Measurements from ENCODE around the gene A2ML1.
"Not testable (repeated sequence)": the region's sequence is repeated elsewhere in the genome, so short reads cannot be mapped to it uniquely, and the experiment has no call there.

Gene A2ML1

GRCh38 chr12:8822298-8822697, at the start of gene A2ML1:
TSS of gene A2ML1 (plus strand) at chr12:8822621. CDS start at chr12:8822652, 31 bp downstream.
- DNase-seq: no peak

- DNase-seq: no peak
Measured at GRCh38 chr12:8773461-8773860, 49.0 kb upstream of the A2ML1 start.

DNA sequence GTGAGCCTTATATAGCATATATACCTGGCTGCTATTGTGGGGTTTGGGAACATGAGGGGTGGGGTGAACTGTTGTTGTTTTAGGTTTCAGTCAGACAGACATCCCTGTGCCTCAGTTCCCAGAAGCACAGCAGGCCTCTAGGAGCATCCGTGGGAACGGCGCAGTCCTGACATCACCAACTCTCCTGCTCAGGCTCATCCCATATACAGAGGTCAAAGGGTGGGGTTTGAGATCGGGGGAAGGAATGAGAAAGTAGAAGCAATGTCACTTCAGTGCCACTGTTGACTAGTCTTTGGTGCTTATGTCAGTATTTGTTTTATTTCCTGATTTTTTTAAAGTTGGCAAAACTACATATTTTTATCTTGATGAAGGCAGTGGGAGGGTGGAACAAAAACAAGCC, 43.1 kb upstream of the A2ML1 start:
- DNase-seq: no peak

GRCh38 chr12:8779862-8780261, 42.6 kb upstream of the A2ML1 start:
- no peak for DNase-seq

GRCh38 chr12:8780389-8780788, 42.0 kb upstream of the A2ML1 start:
- DNase-seq: no peak

DNA sequence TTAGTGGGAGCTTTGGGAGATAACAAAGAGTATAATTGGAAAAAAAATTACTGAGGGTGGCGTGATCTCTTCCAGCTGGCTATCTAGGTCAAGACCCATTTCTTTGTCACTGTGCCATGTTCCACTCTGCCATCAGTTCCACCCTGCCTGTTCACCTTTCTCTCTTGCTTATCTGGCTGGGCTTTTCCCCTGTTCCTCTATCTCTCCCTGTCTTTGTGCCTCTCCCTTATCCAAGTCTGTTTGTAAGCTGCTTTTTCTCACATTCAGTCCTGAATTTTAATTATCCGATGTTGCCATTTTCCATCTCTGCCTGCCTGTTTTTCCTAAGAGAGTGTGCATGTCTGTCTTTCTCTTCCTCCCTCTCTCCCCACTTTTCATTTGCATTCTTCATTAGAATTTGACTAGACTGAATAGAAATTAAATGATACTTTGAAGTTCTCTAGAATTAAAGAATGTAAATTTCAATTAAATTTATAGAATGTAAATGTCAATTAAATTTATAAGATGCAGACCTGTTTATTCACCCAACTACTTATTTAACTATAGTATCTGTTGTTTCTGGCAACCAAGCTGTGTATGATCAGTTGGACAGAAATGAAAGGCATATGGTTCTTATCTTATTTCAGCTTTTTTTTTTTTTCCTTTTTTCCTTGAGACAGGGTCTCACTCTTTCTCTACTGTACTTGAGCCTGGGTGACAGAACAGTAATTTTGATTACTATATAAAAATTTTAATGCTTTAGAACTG, 40.9 kb upstream of the A2ML1 start:
- no peak for DNase-seq

- DNase-seq: no peak
Measured at GRCh38 chr12:8784290-8784888, 38.0 kb upstream of the A2ML1 start.

DNA sequence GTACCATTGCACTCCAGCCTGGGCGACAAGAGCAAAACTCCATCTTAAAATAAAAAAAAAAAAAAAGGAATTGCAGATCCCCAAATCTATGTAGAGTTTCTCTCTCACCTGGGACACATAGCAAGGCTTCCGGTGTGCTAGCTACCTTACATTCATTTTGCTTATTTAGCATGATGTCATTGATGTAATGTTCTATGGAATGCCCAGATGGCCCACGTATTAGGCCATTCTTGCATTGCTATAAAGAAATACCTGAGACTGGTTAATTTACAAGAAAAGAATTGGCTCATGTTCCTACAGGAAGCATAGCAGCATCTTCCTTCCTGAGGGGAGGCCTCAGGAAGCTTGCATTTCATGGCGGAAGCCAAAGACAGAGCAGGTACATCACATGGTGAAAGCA, 36.9 kb upstream of the A2ML1 start:
- DNase-seq: no peak

DNA sequence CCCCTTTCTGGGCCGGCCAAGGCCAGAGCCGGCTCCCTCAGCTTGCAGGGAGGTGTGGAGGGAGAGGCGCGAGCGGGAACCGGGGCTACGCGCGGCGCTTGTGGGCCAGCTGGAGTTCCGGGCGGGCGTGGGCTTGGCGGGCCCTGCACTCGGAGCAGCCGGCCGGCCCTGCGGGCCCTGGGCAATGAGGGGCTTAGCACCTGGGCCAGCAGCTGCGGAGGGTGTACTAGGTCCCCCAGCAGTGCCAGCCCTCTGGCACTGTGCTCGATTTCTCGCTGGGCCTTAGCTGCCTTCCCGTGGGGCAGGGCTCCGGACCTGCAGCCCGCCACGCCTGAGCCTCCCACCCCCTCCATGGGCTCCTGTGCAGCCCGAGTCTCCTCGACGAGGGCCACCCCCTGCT, 35.2 kb upstream of the A2ML1 start:
- not testable (repeated sequence) for DNase-seq

GRCh38 chr12:8788706-8789105, 33.7 kb upstream of the A2ML1 start:
- not testable (repeated sequence) for DNase-seq

DNA sequence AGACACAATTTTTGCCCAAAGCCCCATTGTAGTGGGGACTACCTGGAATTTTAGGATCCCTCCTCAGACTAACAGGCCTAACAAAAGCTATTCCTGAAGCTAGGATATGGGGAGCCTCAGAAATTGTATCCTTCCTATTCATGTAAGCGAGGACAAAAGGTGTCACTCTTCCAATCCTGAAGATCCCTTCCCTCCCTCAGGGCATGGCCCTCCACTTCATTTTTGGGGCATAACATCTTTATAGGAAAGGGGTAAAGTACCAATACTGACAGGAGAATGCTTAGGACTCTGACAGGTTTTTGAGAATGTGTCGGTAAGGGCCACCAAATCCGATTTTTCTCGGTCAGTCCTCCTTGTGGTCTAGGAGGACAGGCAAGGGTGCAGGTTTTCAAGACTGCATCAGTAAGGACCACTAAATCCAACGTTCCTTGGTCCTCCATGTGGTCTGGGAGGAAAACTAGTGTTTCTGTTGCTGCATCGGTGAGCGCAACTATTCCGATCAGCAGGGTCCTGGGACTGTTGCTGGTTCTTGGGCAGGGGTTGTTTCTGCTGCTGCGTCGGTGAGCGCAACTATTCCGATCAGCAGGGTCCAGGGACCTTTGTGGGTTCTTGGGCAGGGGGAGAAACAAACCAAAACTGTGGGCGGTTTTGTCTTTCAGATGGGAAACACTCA, 32.9 kb upstream of the A2ML1 start:
- DNase-seq: not testable (repeated sequence)

DNA sequence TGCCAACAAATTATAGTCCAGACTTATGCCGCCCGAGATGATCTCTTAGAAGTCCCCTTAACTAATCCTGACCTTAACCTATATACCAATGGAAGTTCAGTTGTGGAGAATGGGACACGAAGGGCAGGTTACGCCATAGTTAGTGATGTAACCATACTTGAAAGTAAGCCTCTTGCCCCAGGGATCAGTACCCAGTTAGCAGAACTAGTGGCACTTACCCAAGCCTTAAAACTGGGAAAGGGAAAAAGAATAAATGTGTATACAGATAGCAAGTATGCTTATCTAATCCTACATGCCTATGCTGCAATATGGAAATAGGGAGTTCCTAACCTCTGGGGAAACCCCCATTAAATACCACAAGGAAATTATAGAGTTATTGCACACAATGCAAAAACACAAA, 29.2 kb upstream of the A2ML1 start:
- DNase-seq: not testable (repeated sequence)

DNA sequence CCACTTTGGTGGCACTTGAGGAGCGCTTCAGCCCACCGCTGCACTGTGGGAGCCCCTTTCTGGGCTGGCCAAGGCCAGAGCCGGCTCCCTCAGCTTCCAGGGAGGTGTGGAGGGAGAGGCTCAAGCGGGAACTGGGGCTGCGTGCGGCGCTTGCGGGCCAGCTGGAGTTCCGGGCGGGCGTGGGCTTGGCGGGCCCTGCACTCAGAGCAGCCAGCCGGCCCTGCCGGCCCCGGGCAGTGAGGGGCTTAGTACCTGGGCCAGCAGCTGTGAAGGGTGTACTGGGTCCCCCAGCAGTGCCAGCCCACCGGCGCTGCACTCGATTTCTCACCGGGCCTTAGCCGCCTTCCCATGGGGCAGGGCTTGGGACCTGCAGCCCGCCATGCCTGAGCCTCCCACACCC, 27.8 kb upstream of the A2ML1 start:
- DNase-seq: not testable (repeated sequence)

GRCh38 chr12:8796831-8797626, 25.4 kb upstream of the A2ML1 start:
- no peak for DNase-seq

- not testable (repeated sequence) for DNase-seq
Measured at GRCh38 chr12:8801213-8801612, 21.2 kb upstream of the A2ML1 start.

DNA sequence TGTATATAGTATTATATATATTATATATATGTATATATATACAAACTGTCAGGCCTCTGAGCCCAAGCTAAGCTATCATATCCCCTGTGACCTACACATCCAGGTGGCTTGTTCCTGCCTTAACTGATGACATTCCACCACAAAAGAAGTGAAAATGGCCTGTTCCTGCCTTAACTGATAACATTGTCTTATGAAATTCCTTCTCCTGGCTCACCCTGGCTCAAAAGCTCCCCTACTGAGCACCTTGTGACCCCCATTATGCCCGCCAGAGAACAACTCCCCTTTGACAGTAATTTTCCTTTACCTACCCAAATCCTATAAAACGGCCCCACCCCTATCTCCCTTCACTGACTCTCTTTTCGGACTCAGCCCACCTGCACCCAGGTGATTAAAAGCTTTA, 17.6 kb upstream of the A2ML1 start:
- not testable (repeated sequence) for DNase-seq

DNA sequence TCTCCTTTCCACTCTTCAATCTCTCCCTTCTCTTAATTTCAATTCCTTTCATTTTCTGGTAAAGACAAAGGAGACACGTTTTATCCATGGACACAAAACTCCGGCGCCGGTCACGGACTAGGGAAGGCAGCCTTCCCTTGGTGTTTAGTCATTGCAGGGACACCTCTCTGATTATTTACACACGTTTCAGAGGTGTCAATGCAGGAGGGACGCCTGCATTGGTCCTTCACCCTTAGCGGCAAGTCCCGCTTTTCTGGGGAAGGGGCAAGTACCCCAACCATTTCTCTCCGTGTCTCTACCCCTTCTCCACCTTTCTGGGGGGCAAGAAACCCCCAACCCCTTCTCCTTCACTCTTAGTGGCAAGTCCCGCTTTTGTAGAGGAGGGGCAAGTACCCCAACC, 16.9 kb upstream of the A2ML1 start:
- DNase-seq: not testable (repeated sequence)

DNA sequence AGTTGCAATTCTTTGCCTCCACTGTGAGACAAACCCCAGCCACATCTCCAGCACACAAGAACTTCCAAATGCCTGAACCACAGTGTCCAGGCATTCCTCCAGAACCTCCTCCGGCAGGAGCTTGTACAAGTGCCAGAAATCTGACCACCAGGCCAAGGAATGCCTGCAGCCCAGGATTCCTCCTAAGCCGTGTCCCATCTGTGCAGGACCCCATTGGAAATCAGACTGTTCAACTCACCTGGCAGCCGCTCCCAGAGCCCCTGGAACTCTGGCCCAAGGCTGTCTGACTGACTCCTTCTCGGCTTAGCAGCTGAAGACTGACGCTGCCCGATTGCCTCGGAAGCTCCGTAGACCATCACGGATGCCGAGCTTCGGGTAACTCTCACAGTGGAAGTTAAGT, 15.3 kb upstream of the A2ML1 start:
- DNase-seq: not testable (repeated sequence)

- DNase-seq: not testable (repeated sequence)
Measured at GRCh38 chr12:8810112-8810511, 12.3 kb upstream of the A2ML1 start.

DNA sequence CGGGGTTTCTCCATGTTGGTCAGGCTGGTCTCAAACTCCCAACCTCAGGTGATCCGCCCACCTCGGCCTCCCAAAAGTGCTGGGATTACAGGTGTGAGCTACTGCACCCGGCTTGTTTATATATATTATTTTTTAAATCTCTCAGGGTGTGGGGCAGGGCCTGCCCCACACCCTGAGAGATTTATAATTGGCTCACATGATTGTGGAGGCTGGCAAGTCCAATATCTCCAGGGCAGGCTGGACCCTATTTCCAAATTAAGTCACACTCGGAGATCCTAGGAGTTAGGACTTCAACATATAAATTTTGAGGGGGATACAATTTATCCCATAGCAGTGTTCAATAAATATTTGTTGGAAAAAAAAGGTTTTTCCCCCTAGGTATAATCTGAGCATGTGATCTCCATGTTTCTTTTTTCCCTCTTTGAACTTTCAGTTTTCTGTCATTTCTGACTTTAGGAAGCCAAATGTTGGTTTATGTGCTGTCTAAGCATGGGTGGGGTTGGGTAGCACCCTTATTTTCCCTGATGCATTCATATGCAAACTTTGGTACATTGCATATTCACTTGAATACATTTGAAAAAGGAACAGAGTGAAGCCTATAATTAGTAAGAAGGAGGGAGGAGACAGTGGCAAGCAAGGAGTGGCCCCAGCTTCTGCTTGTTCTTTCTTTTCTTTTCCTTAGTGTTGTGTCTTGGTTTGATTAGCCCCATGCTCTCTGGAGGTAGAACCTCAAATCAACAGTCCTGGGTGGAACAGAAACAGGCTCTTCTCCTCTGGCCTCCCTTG, 8.7 kb upstream of the A2ML1 start:
- no peak for DNase-seq

DNA sequence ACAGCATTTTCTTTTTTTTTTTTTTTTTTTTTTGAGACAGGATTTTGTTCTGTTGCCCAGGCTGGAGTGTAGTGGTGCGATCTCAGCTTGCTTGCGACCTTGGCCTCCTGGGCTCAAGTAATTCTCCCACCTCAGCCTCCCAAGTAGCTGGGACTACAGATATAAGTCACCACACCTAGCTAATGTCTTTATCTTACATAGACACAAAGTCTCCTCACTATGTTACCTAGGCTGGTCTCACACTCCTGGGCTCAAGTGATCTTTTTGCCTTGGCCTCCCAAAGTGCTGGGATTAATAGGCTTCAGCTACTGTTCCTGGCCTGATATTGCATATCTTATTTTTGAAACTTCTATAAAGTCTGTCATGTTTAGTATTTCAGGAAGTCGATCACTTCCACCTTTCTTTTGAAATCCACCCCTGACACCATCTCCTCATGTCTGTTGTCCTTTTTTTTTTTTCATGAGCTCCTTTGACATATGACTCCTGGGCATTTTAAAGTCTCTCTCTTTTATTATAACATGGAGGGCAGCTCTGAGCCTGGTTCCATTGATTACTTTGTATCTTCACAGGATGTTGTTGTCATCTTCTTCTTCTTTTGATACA, 5.9 kb upstream of the A2ML1 start:
- no peak for DNase-seq

DNA sequence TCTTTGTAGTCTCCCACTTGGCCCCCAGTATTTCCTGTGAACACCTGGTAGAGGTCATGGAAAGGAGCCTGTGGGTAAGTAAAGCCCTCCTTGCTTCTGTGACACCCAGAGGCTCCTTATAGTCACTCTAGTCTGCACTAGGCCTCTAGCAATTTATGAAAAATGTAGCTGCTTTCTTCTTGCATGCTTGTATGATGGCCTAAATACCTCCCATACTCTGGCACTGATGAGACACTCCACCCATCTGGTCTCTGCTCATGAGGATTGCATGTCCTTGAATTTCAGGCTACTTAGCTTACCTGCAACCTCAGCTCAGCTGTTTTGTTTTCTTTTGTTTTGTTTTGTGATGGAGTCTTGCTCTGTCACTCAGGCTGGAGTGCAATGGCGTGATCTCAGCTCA, 4.6 kb upstream of the A2ML1 start:
- no peak for DNase-seq

Measured in stimulated activated CD8-positive, alpha-beta memory T cell treated with anti-CD3 and anti-CD28 coated beads, Interleukin-4, amount 100 ng/mL, for 48 hours (primary cell).